Activated naive CD4-positive, alpha-beta T cell treated with anti-CD3 and anti-CD28 coated beads, Interleukin-2, amount 50 U/mL, for 72 hours (primary cell): ENCODE data around the gene MGAT5B. TPM values are rescaled to one million over a fixed set of nuclear protein-coding genes. Genes with fewer than 3 reads are reported as not detected.

Experiments used
- ATAC-seq, 2 donors: fragments of 150-1000 bp; cut with Tn5 transposase; 2 replicates each; pipeline ENCODE4 v1.10.0; 2021; ENCODE audit warnings: mild to moderate bottlenecking in 2 of 2, moderate library complexity in 2 of 2
- DNase-seq, 2 donors: peaks; one replicate each; pipeline ENCODE4 v3.0.0; 2021 to 2022; ENCODE audit warnings: low spot score in 2 of 2
- H3K27ac Mint-ChIP-seq, 2 donors: one replicate each; pipeline ENCODE4 v1.8.0; 2022; ENCODE audit warnings: mild to moderate bottlenecking in 2 of 2, mixed read lengths in 2 of 2
- H3K36me3 Mint-ChIP-seq, 2 donors: one replicate each; pipeline ENCODE4 v1.8.0; 2022; ENCODE audit warnings: mixed read lengths in 2 of 2
- H3K9me3 Mint-ChIP-seq, 2 donors: one replicate each; pipeline ENCODE4 v1.8.0; 2022; ENCODE audit warnings: mixed read lengths in 2 of 2
- total RNA-seq, 2 donors: library from RNA; stranded (reverse); gene quantifications; one replicate each; pipeline ENCODE4 v1.2.3, GENCODE V29; 2022

MGAT5B gene
- total RNA-seq, 2 donors from 2014 or later: 0.77 TPM; not detected in 1

DNA sequence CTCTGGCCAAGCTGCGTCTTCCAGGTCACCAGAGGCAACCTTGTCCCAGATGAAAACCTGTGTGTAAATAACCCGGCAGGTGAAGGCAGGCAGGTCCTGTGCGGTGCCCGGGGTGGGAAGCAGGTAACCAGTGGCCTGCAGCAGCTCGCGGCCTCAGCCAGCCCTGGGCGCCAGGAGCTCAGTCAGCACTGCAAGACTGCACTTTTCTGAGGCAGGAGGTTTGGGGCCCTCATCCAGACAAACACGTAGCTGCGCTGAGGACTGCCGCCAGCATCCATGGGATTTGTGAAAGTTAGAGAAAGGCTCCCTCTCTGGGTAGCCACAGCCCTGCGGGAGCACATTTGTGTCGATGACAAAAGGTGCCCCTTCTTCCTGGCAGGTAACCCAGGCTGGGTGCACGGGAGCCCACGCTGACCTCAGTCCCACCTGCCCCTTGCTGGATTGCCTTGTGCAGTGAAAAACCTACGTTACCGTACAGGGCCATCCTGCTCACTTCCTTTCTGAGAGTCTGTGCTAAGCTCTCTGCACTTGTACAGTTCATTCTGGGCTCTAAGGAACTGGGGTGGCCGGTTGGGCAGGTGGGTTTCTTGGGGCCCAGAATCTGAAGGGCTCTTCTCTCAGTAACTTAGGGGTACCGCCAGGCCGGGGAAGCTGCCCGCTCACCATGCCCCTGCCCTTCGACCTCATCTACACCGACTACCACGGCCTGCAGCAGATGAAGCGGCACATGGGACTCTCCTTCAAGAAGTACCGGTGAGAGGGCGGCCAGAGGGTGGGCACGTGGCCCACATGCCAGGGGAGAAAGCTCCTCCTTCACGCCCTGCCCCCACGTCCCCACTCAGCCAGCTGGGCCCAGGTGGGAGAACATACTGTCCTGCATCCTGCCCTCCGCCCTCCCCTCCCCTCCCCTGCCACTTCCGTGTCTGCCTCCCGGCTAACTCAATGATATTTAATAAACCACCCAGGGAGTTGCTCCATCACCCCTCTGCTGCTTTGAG is 56.4 kb downstream of the MGAT5B start:
- no peaks in the 10 kb centered on the region for H3K9me3 Mint-ChIP-seq
- H3K27ac Mint-ChIP-seq: no peak overlapping the region
- ATAC-seq: peak in 1 of 2 donors; percentile 51

DNA sequence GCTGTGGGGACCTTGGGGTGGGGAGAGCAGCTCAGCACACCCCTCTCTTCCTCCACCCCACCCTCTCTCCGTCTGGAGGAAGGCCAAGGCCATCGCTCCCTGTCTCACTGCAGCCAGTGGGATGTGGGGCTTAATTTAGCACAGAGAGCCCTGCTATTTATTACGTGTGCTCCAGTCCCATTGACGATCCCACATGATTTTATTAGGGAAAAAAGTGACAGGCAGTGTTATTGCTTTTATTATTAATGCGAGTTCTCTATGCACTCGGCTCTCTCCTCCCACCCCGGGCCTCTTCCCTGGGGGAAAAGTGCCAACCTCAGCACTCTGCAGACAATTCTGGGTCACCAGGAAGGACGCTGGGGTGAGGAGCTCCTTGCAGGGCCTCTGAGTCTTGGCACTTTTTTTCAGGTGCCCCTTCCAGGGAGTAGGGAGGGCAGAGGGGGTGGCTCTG is 57.3 kb downstream of the MGAT5B start:
- Mint-ChIP-seq H3K9me3 (no peaks in the 10 kb centered on the region), H3K27ac (no peak overlapping the region), H3K36me3 (no peaks in the 10 kb centered on the region)
- ATAC-seq (no peak), DNase-seq (no peak)

More for the DNA sequence above, 56.4 kb downstream of the MGAT5B start:
- H3K36me3 Mint-ChIP-seq: no peaks in the 10 kb centered on the region
- no peak for DNase-seq

DNA sequence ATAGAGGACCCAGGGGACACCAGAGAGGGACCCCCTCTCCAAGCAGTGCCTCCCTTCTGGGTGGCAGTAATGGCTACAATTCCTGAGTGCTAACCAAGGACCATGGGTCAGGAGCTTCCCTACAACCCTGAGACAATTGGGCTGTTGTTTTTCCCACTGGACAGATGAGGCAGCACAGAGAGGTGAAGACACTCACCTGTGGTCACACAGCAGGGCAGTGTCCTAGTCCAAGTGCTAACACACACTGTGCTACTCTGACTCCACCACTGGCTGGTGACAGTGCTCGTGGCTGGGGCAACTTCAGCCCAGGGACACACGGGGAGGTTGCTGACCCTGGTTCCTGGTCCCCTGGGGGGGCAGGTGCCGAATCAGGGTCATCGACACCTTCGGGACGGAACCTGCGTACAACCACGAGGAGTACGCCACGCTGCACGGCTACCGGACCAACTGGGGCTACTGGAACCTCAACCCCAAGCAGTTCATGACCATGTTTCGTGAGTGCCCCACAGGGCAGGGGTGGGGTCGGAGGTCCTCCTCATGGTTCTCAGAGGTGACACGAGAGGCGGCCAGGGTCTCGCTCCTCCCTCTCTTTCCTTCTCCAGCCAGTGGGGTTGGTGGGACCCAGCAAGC is 58.1 kb downstream of the MGAT5B start:
- DNase-seq: no peak
- ATAC-seq: no peak
- H3K27ac Mint-ChIP-seq: no peak overlapping the region
- no peaks in the 10 kb centered on the region for H3K9me3 Mint-ChIP-seq
- no peaks in the 10 kb centered on the region for H3K36me3 Mint-ChIP-seq

DNA sequence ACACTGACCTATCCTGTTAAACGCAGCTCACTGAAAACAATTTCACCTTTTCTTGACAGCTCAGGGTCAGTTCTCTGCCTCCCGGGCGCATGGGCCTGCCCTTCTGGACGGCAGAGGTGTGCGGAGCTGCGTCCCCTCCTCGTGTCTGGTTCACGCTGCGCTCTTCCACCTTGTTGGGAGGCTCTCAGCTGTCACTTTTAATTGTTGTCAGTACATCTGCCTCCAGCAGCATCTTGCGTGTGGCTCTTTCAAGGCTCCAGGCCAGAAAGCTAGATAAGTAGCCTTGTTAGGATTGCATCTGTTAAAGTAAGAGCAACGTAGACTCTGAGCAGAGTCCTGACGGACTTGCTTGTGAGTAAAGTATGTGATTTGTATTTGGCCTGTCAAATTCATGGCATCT is 59.4 kb downstream of the MGAT5B start:
- H3K27ac Mint-ChIP-seq: peak overlapping the region in 1 of 2 donors; percentile 35
- no peak for ATAC-seq
- H3K9me3 Mint-ChIP-seq: no peaks in the 10 kb centered on the region

DNA sequence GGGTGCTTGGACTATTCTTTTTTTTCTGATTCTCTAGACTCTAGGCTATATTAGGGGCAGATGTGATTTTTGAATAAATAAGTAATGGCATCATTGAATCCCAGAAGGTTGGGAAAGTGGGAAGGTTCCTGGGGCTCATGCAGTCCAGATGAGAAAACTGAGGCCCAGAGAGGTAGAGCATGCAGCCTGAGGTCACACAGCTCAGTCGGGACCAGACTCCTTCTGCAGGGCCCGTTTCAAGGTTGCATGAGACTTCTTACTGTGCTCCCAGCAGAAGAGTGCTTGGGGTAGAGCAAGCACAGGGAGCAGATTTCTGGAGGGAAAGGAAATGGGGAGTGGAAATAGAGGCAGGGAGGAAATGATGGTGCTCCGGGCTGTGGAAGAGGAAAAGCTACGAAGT is 59.8 kb downstream of the MGAT5B start:
- DNase-seq (no peak), ATAC-seq (no peak)
- H3K27ac Mint-ChIP-seq: peak overlapping the region in 1 of 2 donors; percentile 35
- H3K9me3 Mint-ChIP-seq: no peaks in the 10 kb centered on the region
- H3K36me3 Mint-ChIP-seq: no peaks in the 10 kb centered on the region

More for the DNA sequence above, 59.4 kb downstream of the MGAT5B start:
- H3K36me3 Mint-ChIP-seq: no peaks in the 10 kb centered on the region
- no peak for DNase-seq

DNA sequence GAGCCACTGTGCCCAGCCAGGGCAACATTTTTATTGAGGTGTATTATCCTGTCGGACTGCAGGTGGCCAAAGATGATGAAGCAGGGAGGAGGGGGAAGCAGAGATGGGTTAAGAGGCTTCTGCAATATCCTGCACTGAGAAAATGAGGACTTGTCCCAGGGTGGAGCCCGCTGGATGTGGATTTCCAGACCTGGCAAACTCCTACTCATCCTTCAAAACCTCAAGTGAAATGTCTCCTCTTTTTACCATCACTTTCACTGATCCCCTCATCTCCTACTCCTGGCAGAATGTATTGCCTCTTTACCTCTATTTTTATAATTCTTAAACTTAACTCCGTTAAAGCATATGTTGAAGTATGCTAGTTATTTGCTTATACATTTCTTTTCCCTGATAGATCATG is 60.9 kb downstream of the MGAT5B start:
- ATAC-seq (no peak), DNase-seq (no peak)
- no peak overlapping the region for H3K27ac Mint-ChIP-seq
- no peaks in the 10 kb centered on the region for H3K36me3 Mint-ChIP-seq
- H3K9me3 Mint-ChIP-seq: no peaks in the 10 kb centered on the region

DNA sequence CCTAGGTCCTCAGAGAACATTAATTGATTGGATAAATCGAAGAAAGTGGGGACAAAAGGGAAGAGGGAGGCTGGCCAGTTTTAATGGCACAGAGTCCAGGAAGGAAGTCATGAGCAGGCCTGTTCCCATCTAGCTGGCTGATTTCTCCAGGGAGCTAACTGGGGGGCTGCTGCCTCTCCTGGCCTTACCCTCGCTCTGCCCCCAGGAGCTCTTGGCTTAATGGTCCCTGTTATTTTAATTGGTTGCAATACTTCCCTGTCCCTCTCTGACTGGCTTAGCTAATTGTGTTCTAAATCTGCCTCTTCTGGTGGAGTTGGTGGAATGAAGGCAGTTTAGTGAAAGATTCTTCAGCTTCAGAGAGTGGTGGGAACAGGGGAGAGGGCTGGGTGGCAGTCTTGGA is 61.4 kb downstream of the MGAT5B start:
- H3K27ac Mint-ChIP-seq: no peak overlapping the region
- H3K9me3 Mint-ChIP-seq: no peaks in the 10 kb centered on the region
- DNase-seq (no peak), ATAC-seq (no peak)
- H3K36me3 Mint-ChIP-seq: no peaks in the 10 kb centered on the region

DNA sequence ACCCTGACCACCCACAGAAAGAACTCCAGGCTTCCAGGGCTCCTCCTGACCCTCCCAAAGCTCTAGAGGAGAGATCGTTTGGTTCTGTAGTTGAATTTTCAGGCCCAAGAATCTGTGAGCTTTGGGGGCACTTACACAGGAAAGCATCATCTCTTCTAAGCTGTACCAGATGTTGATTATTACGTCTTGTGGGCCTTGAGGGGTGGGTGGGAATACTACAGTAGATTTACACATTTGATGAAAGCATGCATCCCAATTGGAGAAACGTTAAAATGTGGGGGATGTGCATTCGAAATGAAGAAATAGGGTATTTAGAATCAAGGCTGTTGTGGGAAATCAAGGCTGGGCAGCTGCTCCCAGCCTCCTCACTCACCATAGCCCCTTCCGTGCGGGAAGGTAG is 61.9 kb downstream of the MGAT5B start:
- H3K9me3 Mint-ChIP-seq: no peaks in the 10 kb centered on the region
- DNase-seq (no peak), ATAC-seq (no peak)
- H3K36me3 Mint-ChIP-seq: no peaks in the 10 kb centered on the region
- no peak overlapping the region for H3K27ac Mint-ChIP-seq

DNA sequence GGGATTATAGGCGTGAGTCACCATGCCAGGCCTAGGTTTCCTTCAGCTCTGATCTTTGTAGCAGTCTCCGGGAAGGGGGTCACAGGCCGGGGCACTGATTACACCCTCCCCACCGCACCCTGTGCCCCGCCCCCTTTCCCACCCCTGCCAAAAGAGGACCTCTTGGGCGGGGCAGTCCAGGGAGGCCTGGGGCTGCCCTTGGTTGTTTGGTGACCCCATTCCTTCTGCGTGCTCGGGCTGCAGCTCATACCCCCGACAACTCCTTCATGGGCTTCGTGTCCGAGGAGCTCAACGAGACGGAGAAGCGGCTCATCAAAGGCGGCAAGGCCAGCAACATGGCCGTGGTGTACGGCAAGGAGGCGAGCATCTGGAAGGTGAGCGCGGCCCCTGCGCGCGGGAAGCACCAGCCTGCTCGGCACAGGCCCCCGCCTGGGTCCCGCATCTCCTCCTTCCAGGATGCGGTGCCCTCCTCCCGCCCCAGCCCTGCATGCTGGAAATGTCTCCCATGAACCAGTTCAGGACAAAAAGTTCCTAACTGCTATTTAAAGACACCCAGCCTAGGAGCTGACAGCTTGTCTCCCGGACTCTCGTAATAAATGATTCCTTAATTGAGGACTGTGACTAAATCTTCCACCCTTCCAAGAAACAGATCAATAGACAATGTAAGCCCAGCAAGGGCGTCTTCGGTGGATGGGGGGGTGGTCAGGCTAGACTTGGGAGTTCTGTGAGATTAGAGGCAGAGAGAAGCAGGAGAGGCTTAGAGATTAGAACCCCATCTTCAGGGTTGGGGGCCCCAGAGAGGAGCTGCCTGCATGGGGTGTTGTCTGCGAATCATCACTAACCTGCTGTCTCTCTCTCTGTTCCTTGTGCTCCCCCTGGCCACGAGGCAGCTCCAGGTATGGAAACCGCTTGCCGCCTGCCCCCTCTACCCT is 64.5 kb downstream of the MGAT5B start:
- DNase-seq (no peak), ATAC-seq (no peak)
- H3K27ac Mint-ChIP-seq: peak overlapping the region in 1 of 2 donors; percentile 30
- H3K36me3 Mint-ChIP-seq: no peaks in the 10 kb centered on the region
- H3K9me3 Mint-ChIP-seq: no peaks in the 10 kb centered on the region

DNA sequence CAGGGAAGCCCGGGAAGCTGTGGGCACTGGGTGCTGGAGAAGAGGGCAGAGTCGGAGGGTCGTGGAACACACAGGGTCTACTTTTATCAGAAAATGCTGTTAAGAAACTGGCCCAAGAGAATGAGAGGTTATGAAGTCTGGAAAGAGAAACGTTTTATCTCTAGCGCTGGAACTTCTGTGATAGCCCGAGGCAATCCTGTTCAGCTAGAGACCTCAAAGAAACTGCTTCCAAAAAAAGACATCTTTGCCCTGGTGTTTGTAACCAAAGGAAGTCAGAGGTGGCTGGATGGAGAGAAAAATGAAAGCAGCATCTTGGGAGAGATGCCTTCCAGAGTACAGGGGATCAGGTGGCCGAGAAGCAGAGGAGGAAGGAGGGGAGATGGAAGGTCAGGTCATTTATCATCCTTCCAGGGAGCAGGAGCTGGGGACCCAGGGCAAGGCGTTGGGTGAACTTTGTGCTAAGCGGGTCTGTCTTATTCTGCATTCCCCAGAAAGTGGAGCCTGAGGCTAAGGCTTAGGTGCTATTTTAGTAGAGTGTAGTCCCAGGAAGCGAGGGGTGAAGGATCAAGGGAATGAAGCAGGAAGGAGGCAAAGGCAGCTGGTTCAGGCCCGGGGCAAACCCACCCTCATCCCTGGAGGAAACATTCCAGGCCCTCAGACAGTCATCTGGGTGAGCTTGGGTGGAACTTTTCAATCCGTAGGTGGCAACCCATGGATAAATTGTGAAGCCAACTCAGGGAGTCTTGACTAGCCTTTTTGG is 66.5 kb downstream of the MGAT5B start:
- no peak for DNase-seq
- Mint-ChIP-seq H3K9me3 (no peaks in the 10 kb centered on the region), H3K27ac (no peak overlapping the region), H3K36me3 (no peaks in the 10 kb centered on the region)
- ATAC-seq: no peak

DNA sequence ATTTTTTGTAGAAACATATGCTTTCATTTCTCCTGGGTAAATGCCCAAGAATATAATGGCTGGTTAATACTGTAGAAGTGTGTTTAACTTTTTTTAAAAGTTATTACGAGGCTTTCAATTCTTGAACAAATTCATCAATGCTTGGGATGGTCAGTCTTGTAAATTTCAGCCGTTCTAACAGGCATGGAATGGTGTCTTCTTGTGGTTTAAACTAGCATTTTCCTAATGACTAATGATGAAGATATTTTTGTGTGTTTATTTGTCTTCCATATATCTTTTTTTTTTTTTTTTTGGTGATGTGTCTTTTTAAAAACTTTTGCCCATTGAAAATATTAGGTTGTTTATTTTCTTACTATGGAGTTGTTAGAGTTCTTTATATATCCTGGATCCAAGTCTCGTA is 67.1 kb downstream of the MGAT5B start:
- DNase-seq (no peak), ATAC-seq (no peak)
- Mint-ChIP-seq H3K9me3 (no peaks in the 10 kb centered on the region), H3K36me3 (no peaks in the 10 kb centered on the region), H3K27ac (no peak overlapping the region)

DNA sequence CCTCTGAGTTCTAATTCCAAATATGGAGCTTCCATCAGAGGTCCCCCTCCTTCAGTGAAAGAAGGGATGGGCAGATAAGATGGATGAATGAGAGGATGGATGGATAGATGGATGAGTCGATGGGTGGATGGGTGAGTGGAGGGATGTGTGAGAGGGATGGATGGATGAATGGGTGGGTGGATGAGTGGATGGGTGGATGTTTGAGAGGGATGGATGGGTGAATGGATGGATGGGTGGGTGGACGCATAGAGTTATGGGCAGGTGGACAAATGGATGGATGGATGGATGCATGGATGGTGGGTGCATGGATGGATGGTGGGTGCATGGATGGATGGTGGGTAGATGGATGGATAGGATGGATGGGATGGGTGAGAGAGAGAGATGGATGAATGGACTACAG is 69.0 kb downstream of the MGAT5B start:
- ATAC-seq (no peak), DNase-seq (no peak)
- H3K27ac Mint-ChIP-seq: no peak overlapping the region
- H3K36me3 Mint-ChIP-seq: no peaks in the 10 kb centered on the region
- no peaks in the 10 kb centered on the region for H3K9me3 Mint-ChIP-seq

DNA sequence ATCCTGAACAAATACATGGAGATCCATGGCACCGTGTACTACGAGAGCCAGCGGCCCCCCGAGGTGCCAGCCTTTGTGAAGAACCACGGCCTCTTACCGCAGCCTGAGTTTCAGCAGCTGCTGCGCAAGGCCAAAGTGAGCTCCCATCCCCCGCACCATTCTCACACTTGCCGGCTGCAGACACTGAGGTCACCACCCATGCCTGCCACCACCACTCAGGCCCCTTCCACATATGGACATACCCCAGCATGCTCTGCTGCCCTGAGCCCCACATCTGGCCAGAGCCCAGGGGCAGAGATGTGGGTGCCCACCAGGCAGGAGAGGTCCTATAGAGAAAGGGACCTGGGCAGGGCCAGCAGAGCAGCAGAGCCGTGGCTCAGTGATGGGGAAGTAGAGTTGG is 69.8 kb downstream of the MGAT5B start:
- Mint-ChIP-seq H3K27ac (no peak overlapping the region), H3K36me3 (no peaks in the 10 kb centered on the region), H3K9me3 (no peaks in the 10 kb centered on the region)
- DNase-seq (no peak), ATAC-seq (no peak)

DNA sequence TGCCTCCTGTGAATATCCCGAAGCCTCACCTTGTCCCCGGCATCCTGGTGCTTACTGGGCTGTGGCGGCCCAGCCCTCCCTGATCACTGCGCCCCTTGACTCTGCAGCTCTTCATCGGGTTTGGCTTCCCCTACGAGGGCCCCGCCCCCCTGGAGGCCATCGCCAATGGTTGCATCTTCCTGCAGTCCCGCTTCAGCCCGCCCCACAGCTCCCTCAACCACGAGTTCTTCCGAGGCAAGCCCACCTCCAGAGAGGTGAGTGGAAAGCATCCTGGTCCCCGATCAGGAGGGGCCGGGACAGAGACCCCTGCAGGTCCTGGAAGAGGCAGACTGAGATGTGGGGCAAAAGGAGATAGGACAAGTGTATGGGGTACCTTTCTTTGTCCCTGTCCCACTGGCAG is 72.1 kb downstream of the MGAT5B start:
- Mint-ChIP-seq H3K27ac (no peak overlapping the region), H3K36me3 (no peaks in the 10 kb centered on the region), H3K9me3 (no peaks in the 10 kb centered on the region)
- no peak for ATAC-seq
- DNase-seq: no peak

DNA sequence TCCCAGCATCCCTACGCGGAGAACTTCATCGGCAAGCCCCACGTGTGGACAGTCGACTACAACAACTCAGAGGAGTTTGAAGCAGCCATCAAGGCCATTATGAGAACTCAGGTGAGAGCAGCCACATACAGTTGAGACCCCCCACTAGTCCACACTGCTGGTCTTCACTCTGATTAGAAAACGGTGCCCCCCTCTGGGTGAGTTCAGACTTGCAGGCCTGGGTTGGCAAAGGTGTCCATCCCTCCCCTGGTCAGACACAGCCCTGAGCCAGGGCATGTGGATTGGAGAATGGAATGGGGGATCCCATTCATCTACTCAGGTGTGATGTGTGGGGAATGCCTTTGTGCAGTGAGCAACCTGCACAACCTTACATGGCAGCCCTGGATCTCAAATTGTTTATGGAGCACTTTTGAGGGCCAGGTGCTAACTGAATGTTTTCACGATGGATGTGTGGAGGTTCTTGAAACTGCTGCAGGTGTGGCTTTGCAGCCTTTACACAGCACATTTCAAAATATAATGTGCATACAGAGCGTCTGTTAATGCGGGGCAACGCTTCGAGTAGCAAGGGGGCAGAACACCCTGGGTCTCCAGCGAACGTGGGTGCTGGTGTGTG is 72.6 kb downstream of the MGAT5B start:
- peak overlapping the region in 1 of 2 donors; percentile 17 for H3K27ac Mint-ChIP-seq
- ATAC-seq (no peak), DNase-seq (peak in 1 of 2 donors; percentile 40)
- no peaks in the 10 kb centered on the region for H3K9me3 Mint-ChIP-seq
- H3K36me3 Mint-ChIP-seq: no peaks in the 10 kb centered on the region

DNA sequence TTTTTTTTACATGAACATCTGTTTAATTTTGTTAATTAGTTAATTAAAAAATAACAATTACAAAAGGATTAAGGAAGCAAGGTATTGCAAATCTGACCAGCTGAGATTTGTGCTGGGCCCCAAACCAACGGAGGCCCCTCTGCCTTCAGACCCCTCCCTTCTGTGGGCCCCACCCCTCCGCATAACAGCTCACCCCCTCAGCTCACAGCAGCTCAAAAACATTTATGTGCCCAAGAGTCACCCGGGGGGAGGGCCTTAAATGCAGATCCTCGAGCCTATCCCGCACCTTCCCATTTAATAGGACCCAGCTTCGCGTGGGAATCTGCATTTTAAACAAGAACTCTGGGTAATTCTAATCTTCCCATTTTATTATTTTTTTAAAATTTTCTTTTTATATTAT is 75.0 kb downstream of the MGAT5B start:
- ATAC-seq (no peak), DNase-seq (no peak)
- H3K9me3 Mint-ChIP-seq: no peaks in the 10 kb centered on the region
- no peaks in the 10 kb centered on the region for H3K36me3 Mint-ChIP-seq
- H3K27ac Mint-ChIP-seq: no peak overlapping the region
